Measurements from ENCODE around the gene WDR3. TPM values are rescaled to one million over a fixed set of nuclear protein-coding genes. Genes with fewer than 3 reads are reported as not detected.

Gene WDR3
- polyA plus RNA-seq, 1 donor from 2014 or later, result 20.6 TPM

- Histone ChIP-seq H3K27me3 (ENCODE audit: insufficient read depth, low read depth, low read length) (no peaks in the 10 kb centered on the region), H2AFZ (ENCODE audit: low read depth, low read length) (no peak overlapping the region), H3K27ac (ENCODE audit: low read length) (no peak overlapping the region), H3K9me2 (ENCODE audit: insufficient read depth, low read length) (no peaks in the 10 kb centered on the region), H3K36me3 (ENCODE audit: insufficient read depth, low read length) (no peaks in the 10 kb centered on the region), H3K79me2 (replicated peaks; ENCODE audit: insufficient read depth, low read length) (no peaks in the 10 kb centered on the region), H3K4me2 (ENCODE audit: low read length) (no peak overlapping the region), H3K9ac (ENCODE audit: low read length) (no peak overlapping the region), H4K20me1 (ENCODE audit: insufficient read depth) (no peaks in the 10 kb centered on the region), H3K4me3 (ENCODE audit: low read length) (no peak overlapping the region), H3K9me3 (ENCODE audit: low read length) (no peaks in the 10 kb centered on the region), H3F3A (ENCODE audit: insufficient read depth, low read length, poor library complexity, severe bottlenecking) (no peaks in the 10 kb centered on the region)
- TF ChIP-seq SMC3 (conservative IDR thresholded peaks at IDR 0.05; ENCODE audit: poor library complexity) (no peak), CTCF (IDR thresholded peaks at IDR 0.05; ENCODE audit: poor library complexity, severe bottlenecking) (no peak), POLR2AphosphoS5 (IDR thresholded peaks at IDR 0.05) (no peak), EZH2 (IDR thresholded peaks at IDR 0.05; ENCODE audit: borderline replicate concordance, insufficient read depth, low read length, poor library complexity, severe bottlenecking) (no peak), MXI1 (conservative IDR thresholded peaks at IDR 0.05; ENCODE audit: poor library complexity, severe bottlenecking) (no peak), TAF1 (IDR thresholded peaks at IDR 0.05; ENCODE audit: low read depth) (no peak), EP300 (conservative IDR thresholded peaks at IDR 0.05; ENCODE audit: poor library complexity, severe bottlenecking) (no peak), REST (IDR thresholded peaks at IDR 0.05; ENCODE audit: borderline replicate concordance) (no peak), RAD21 (conservative IDR thresholded peaks at IDR 0.05) (no peak)
These were observed 84.4 kb downstream of the WDR3 start for GRCh38 chr1:118013938-118014337.

Other genes starting within 250 kb of the WDR3 start
- 6.8 and 17.0 TPM in 2 replicates for gene GDAP2, start 118 bp upstream of the WDR3 start, polyA plus RNA-seq

Data from neural cell (in vitro differentiated cells).